Measurements from ENCODE around the gene DPP3. TPM values are rescaled to one million over a fixed set of nuclear protein-coding genes. Genes with fewer than 3 reads are reported as not detected.

DPP3 gene
- total RNA-seq, 2 donors from 2014 or later: 15.8 to 52.4 TPM

DNA sequence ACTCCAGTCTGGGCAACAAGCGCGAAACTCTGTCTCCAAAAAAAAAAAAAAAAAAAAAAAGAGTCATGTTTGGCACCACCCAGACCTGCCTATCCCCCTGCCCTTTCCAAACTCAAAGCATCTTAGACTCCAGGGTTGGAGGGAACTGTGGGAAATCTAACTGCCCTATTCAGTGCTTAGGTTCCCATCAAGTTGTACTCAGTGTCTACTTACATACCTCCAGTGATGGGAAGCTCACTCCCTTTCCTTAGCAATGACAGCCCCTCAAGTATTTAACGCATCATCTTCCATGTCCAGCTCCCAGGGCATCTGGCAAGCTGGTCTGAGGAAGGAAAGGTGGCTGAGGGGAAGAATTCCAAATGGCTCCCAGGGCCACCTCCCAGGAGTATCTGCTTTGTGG lies 69.5 kb downstream of the DPP3 start:
- no peaks in the 10 kb centered on the region for H3K36me3 ChIP-seq (replicated peaks in 1 of 2; ENCODE audit: insufficient read depth in 1 of 2, low read depth in 2 of 2)
- no peaks in the 10 kb centered on the region for H3K9me3 ChIP-seq
- no peak overlapping the region for H3K4me3 ChIP-seq
- TF ChIP-seq CTCF (IDR thresholded peaks at IDR 0.05): no peak
- TF ChIP-seq POLR2A (IDR thresholded peaks at IDR 0.05): no peak
- no peak for ATAC-seq
- WGBS, 2 donors: 90 to 91% methylated on average over 3 of the region's 3 CpGs
- H3K27ac ChIP-seq: no peak overlapping the region
- no peak for DNase-seq
- H3K27me3 ChIP-seq: no peaks in the 10 kb centered on the region
- H3K4me1 ChIP-seq: peaks cover 15% of the 10 kb centered on the region
- intact Hi-C loops (cut with DNase I): no loop called here

DNA sequence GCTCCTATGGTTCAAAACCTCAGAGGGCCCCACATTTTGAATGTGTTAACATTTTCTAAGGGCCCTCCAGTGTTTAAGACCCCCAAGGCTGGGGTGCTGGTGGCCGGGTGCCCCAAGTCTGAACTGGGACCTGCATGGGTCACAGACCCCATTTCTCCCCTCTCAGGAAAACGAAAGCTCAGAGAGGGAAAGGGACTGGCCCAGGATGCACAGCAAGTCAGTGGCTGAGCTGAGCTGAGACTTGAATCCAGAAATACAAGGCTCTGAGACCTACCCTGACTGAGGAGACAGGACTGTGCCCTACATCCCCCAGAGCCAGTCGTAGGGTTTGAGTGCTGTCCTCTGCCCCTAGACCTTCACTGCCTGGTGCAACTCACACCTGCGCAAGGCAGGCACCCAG lies 70.7 kb downstream of the DPP3 start:
- intact Hi-C loops (cut with DNase I): no loop called here
- 57 to 78% methylated on average over 3 to 4 of the region's 4 CpGs for WGBS, 2 donors

DNA sequence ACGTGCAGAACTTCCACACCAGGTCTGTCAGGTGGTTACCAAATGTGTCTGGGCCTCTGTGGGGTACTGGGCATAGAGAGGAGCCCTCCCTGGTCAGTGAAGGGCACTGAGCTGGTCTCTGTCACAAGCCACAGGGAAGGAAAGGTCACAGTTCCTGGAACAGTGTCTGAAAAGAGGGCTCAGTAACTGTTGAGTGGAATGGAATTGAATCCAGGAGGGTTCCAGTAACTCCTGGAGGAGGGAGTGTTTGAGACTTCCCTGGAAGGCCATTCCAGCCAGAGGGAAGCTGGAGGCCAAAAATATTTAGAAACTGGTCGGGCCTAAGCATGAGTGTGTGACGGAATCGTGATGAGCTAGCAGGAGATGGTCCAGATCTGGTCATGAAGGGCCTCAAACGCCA lies 74.4 kb downstream of the DPP3 start:
- Histone ChIP-seq H3K36me3 (replicated peaks in 1 of 2; ENCODE audit: insufficient read depth in 1 of 2, low read depth in 2 of 2) (no peaks in the 10 kb centered on the region), H3K4me1 (peaks cover 9% of the 10 kb centered on the region), H3K9me3 (no peaks in the 10 kb centered on the region), H3K27ac (no peak overlapping the region), H3K27me3 (no peaks in the 10 kb centered on the region), H3K4me3 (no peak overlapping the region)
- TF ChIP-seq POLR2A (IDR thresholded peaks at IDR 0.05) (no peak), CTCF (IDR thresholded peaks at IDR 0.05) (no peak)
- ATAC-seq (no peak), DNase-seq (no peak)
- 69 to 75% methylated on average over 5 of the region's 5 CpGs for WGBS, 2 donors
- intact Hi-C loops (cut with DNase I): no loop called here

More for the DNA sequence above, 70.7 kb downstream of the DPP3 start:
- TF ChIP-seq CTCF (IDR thresholded peaks at IDR 0.05) (no peak), POLR2A (IDR thresholded peaks at IDR 0.05) (no peak)
- no peak for DNase-seq
- Histone ChIP-seq H3K9me3 (no peaks in the 10 kb centered on the region), H3K36me3 (replicated peaks in 1 of 2; ENCODE audit: insufficient read depth in 1 of 2, low read depth in 2 of 2) (no peaks in the 10 kb centered on the region), H3K27ac (no peak overlapping the region), H3K27me3 (no peaks in the 10 kb centered on the region), H3K4me1 (peaks cover 7% of the 10 kb centered on the region), H3K4me3 (no peak overlapping the region)
- no peak for ATAC-seq

GRCh38 chr11:66555416-66555815 lies 75.2 kb downstream of the DPP3 start:
- Histone ChIP-seq H3K4me3 (no peak overlapping the region), H3K4me1 (peaks cover 9% of the 10 kb centered on the region), H3K27ac (no peak overlapping the region), H3K27me3 (no peaks in the 10 kb centered on the region), H3K36me3 (replicated peaks in 1 of 2; ENCODE audit: insufficient read depth in 1 of 2, low read depth in 2 of 2) (no peaks in the 10 kb centered on the region), H3K9me3 (no peaks in the 10 kb centered on the region)
- no peak for ATAC-seq
- intact Hi-C loops (cut with DNase I): no loop called here
- DNase-seq: no peak
- 54 to 74% methylated on average over 3 of the region's 3 CpGs for WGBS, 2 donors
- TF ChIP-seq POLR2A (IDR thresholded peaks at IDR 0.05) (no peak), CTCF (IDR thresholded peaks at IDR 0.05) (no peak)

GRCh38 chr11:66556086-66556485 lies 75.9 kb downstream of the DPP3 start:
- Histone ChIP-seq H3K36me3 (replicated peaks in 1 of 2; ENCODE audit: insufficient read depth in 1 of 2, low read depth in 2 of 2) (no peaks in the 10 kb centered on the region), H3K4me1 (peaks cover 9% of the 10 kb centered on the region), H3K27me3 (no peaks in the 10 kb centered on the region), H3K4me3 (no peak overlapping the region), H3K27ac (no peak overlapping the region), H3K9me3 (no peaks in the 10 kb centered on the region)
- DNase-seq (no peak), ATAC-seq (no peak)
- intact Hi-C loops (cut with DNase I): no loop called here
- 68 to 75% methylated on average over 5 to 7 of the region's 7 CpGs for WGBS, 2 donors
- TF ChIP-seq CTCF (IDR thresholded peaks at IDR 0.05) (no peak), POLR2A (IDR thresholded peaks at IDR 0.05) (no peak)
